Measurements from ENCODE around the gene PDE4B. TPM values are rescaled to one million over a fixed set of nuclear protein-coding genes. Genes with fewer than 3 reads are reported as not detected.

PDE4B gene
- total and polyA plus RNA-seq, 2 of the 13 experiments (the other 11 are each of a cell fraction or from before 2014, with no cell fraction given) = not detected

GRCh38 chr1:65940126-65940525 is 147.4 kb downstream of the PDE4B start:
- DNase-seq (ENCODE audit: low spot score) (no peak), FAIRE-seq (no peak), ATAC-seq (no peak)
- Histone ChIP-seq H4K20me1 (ENCODE audit: insufficient read depth, low read length) (no peaks in the 10 kb centered on the region), H3K27ac (ENCODE audit: extremely low read length, insufficient read depth, low read length) (no peak overlapping the region), H3K4me3 (replicated peaks in 1 of 3; ENCODE audit: insufficient read depth in 1 of 3, low read depth in 2 of 3, low read length in 3 of 3) (no peak overlapping the region), H3K9me3 (ENCODE audit: low read length) (peaks cover 3% of the 10 kb centered on the region; the same call in 1 of the 2 replicates), H3K79me2 (ENCODE audit: insufficient read depth, low read length) (no peaks in the 10 kb centered on the region), H2AFZ (ENCODE audit: low read length) (no peak overlapping the region), H3K4me1 (ENCODE audit: insufficient read depth, low read length) (no peaks in the 10 kb centered on the region), H3K36me3 (replicated peaks in 1 of 2; ENCODE audit: control insufficient read depth in 1 of 2, insufficient read depth in 2 of 2, low read length in 2 of 2) (no peaks in the 10 kb centered on the region), H3K9ac (ENCODE audit: insufficient read depth, low read depth, low read length) (no peak overlapping the region), H3K27me3 (ENCODE audit: control insufficient read depth in 1 of 2, insufficient read depth in 2 of 2, low read length in 2 of 2) (no peaks in the 10 kb centered on the region), H3K4me2 (ENCODE audit: low read depth, low read length) (no peak overlapping the region)
- in situ Hi-C loops (cut with HindIII; ENCODE audit: extremely low pct_ligation_motif_present, low pct_unique_long_range_greater_than_20kb) (no loop called here), intact Hi-C loops (cut with micrococcal nuclease; ENCODE audit: unreplicated experiment) (no loop called here)
- ChIA-PET POLR2A (no interaction called here), CTCF (ENCODE audit: low intra/inter-chr PET ratio, low total read pairs) (no interaction called here)
- 15% methylated on average over 4 of the region's 4 CpGs for WGBS (ENCODE audit: low lambda C conversion rate)
- no TSS peak for BruUV-seq (replicated peaks)
- TF ChIP-seq AFF4 (CRISPR knock-in tag; IDR thresholded peaks at IDR 0.05) = no peak
- TF ChIP-seq CERS6 (CRISPR knock-in tag; IDR thresholded peaks at IDR 0.05) = no peak
- TF ChIP-seq ZFP36L2 (CRISPR knock-in tag; IDR thresholded peaks at IDR 0.05) = no peak
- TF ChIP-seq NRL (CRISPR knock-in tag; IDR thresholded peaks at IDR 0.05; ENCODE audit: borderline replicate concordance) = no peak
- no peak for TF ChIP-seq FOSL1 (CRISPR knock-in tag; IDR thresholded peaks at IDR 0.05; ENCODE audit: borderline replicate concordance)
- TF ChIP-seq GABPA (IDR thresholded peaks at IDR 0.05; ENCODE audit: low read depth, low read length) = no peak
- TF ChIP-seq GABPA (CRISPR knock-in tag; IDR thresholded peaks at IDR 0.05; ENCODE audit: low read depth) = no peak
- TF ChIP-seq ZNF775 (CRISPR knock-in tag; IDR thresholded peaks at IDR 0.05; ENCODE audit: borderline replicate concordance) = no peak
- TF ChIP-seq CENPT (CRISPR knock-in tag; IDR thresholded peaks at IDR 0.05; ENCODE audit: low read depth) = no peak
- no peak for TF ChIP-seq TGIF2 (CRISPR knock-in tag; IDR thresholded peaks at IDR 0.05)
- no peak for TF ChIP-seq ZSCAN29 (CRISPR knock-in tag; conservative IDR thresholded peaks at IDR 0.05)
- TF ChIP-seq ZBTB2 (CRISPR knock-in tag; IDR thresholded peaks at IDR 0.05; ENCODE audit: low read depth) = no peak
- TF ChIP-seq DRAP1 (CRISPR knock-in tag; IDR thresholded peaks at IDR 0.05) = no peak
- TF ChIP-seq HMG20A (CRISPR knock-in tag; IDR thresholded peaks at IDR 0.05; ENCODE audit: borderline replicate concordance) = no peak
- no peak for TF ChIP-seq ESRRA (CRISPR knock-in tag; IDR thresholded peaks at IDR 0.05; ENCODE audit: low read depth)
- TF ChIP-seq STAG1 (CRISPR knock-in tag; IDR thresholded peaks at IDR 0.05) = no peak
- no peak for TF ChIP-seq MYNN (CRISPR knock-in tag; IDR thresholded peaks at IDR 0.05; ENCODE audit: low read depth)
- TF ChIP-seq MLX (CRISPR knock-in tag; IDR thresholded peaks at IDR 0.05) = no peak
- no peak for TF ChIP-seq ARNT2 (CRISPR knock-in tag; IDR thresholded peaks at IDR 0.05; ENCODE audit: low read depth)

Data from HepG2 (cell line).